Gastrocnemius medialis (tissue), 4 donors: Measurements from ENCODE around the gene PSMC5.

Experiments
- POLR2A ChIP-seq, 2 donors: fragments of 450-650 bp; IDR thresholded peaks; one replicate each; pipeline ENCODE4 v1.6.1; 2017; ENCODE audit warnings: antibody characterized with exemption in 2 of 2, mild to moderate bottlenecking in 2 of 2, moderate library complexity in 2 of 2
- TF ChIP-seq, protein P1 (sequence below), 5 experiments: fragments of 450-650 bp in 3 of 5; fragments of 200-600 bp in 2 of 5; sonication (generic) in 2 of 5; IDR thresholded peaks in 4 of 5; conservative IDR thresholded peaks in 1 of 5; 1 replicate in 4 of 5; 2 replicates in 1 of 5; pipeline ENCODE4 v1.5.1; 2016 to 2019; ENCODE audit warnings: antibody characterized with exemption in 5 of 5, mild to moderate bottlenecking in 3 of 5, moderate library complexity in 3 of 5

GRCh38 chr17:63827801-63828221, 580 bp downstream of the PSMC5 start:
- TF ChIP-seq, protein P1, sequence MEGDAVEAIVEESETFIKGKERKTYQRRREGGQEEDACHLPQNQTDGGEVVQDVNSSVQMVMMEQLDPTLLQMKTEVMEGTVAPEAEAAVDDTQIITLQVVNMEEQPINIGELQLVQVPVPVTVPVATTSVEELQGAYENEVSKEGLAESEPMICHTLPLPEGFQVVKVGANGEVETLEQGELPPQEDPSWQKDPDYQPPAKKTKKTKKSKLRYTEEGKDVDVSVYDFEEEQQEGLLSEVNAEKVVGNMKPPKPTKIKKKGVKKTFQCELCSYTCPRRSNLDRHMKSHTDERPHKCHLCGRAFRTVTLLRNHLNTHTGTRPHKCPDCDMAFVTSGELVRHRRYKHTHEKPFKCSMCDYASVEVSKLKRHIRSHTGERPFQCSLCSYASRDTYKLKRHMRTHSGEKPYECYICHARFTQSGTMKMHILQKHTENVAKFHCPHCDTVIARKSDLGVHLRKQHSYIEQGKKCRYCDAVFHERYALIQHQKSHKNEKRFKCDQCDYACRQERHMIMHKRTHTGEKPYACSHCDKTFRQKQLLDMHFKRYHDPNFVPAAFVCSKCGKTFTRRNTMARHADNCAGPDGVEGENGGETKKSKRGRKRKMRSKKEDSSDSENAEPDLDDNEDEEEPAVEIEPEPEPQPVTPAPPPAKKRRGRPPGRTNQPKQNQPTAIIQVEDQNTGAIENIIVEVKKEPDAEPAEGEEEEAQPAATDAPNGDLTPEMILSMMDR (IDR thresholded peaks at IDR 0.05 in 4 of 5, conservative IDR thresholded peaks at IDR 0.05 in 1 of 5), result no peak
- no peak for TF ChIP-seq POLR2A (IDR thresholded peaks at IDR 0.05)
